GM18526 (cell line): ENCODE results near the gene RAX.

Experiments
- POLR2A ChIP-seq: IDR thresholded peaks from 3 replicates; pipeline ENCODE4 v1.6.1; 2011; ENCODE audit not compliant: insufficient read length; ENCODE audit errors: extremely low read depth

Gene RAX

GRCh38 chr18:59266886-59267502, 6.3 kb downstream of the RAX start:
- no peak for TF ChIP-seq POLR2A

GRCh38 chr18:59266459-59266858, 6.8 kb downstream of the RAX start:
- TF ChIP-seq POLR2A = no peak

GRCh38 chr18:59265974-59266369, 7.3 kb downstream of the RAX start:
- no peak for TF ChIP-seq POLR2A

- TF ChIP-seq POLR2A = no peak
Observed at GRCh38 chr18:59265246-59265973, 7.8 kb downstream of the RAX start.

GRCh38 chr18:59264651-59265245, 8.5 kb downstream of the RAX start:
- TF ChIP-seq POLR2A = no peak

- TF ChIP-seq POLR2A = no peak
Observed at GRCh38 chr18:59264121-59264571, 9.1 kb downstream of the RAX start.

GRCh38 chr18:59263661-59264060, 9.6 kb downstream of the RAX start:
- TF ChIP-seq POLR2A = no peak

- no peak for TF ChIP-seq POLR2A
Observed at GRCh38 chr18:59249199-59249774, 24.0 kb downstream of the RAX start.

GRCh38 chr18:59246796-59247195, 26.5 kb downstream of the RAX start:
- no peak for TF ChIP-seq POLR2A

GRCh38 chr18:59242906-59243305, 30.3 kb downstream of the RAX start:
- no peak for TF ChIP-seq POLR2A

- TF ChIP-seq POLR2A = no peak
Observed at GRCh38 chr18:59239642-59240041, 33.6 kb downstream of the RAX start.

GRCh38 chr18:59238385-59238784, 34.9 kb downstream of the RAX start:
- TF ChIP-seq POLR2A = no peak

- no peak for TF ChIP-seq POLR2A
Observed at GRCh38 chr18:59233017-59233410, 40.2 kb downstream of the RAX start.

GRCh38 chr18:59232309-59233016, 40.8 kb downstream of the RAX start:
- no peak for TF ChIP-seq POLR2A

GRCh38 chr18:59231877-59232276, 41.4 kb downstream of the RAX start:
- no peak for TF ChIP-seq POLR2A
